ENCODE data around the gene CDC42EP1. TPM values are rescaled to one million over a fixed set of nuclear protein-coding genes. Genes with fewer than 3 reads are reported as not detected.

The CDC42EP1 gene
- total and polyA plus RNA-seq, 2 experiments from 2014 or later: 7.7 to 10.2 TPM

- no peak overlapping the region for H3K27ac Mint-ChIP-seq
- peak; percentile 80 for DNase-seq (ENCODE audit: low spot score)
- ATAC-seq: peak; percentile 65
- H3K4me2 ChIP-seq: peak overlapping the region; percentile 75
- H3K9me3 Mint-ChIP-seq: no peaks in the 10 kb centered on the region
- peaks cover 30% of the 10 kb centered on the region for H3K4me1 ChIP-seq (ENCODE audit: insufficient read depth)
- peaks cover 8% of the 10 kb centered on the region for H3K27me3 ChIP-seq (ENCODE audit: insufficient read depth)
- no peaks in the 10 kb centered on the region for H4K20me1 ChIP-seq (replicated peaks; ENCODE audit: insufficient read depth)
- H3F3A ChIP-seq (replicated peaks; ENCODE audit: low read depth): 0 out of 2 replicates have a peak, but pooled peaks cover 11% of the 10 kb centered on the region
- no peak overlapping the region; the same call in 2 of the 3 replicates for H3K4me3 Mint-ChIP-seq
- H3K4me3 ChIP-seq: 0 out of 2 replicates have a peak overlapping the region, but pooled peaks have one; percentile 30
- no peak for TF ChIP-seq CREB1 (CRISPR knock-in tag; IDR thresholded peaks at IDR 0.05; ENCODE audit: low read depth)
- no peak for TF ChIP-seq ETS1 (IDR thresholded peaks at IDR 0.05)
- no peak for TF ChIP-seq ZNF331 (CRISPR knock-in tag; IDR thresholded peaks at IDR 0.05; ENCODE audit: low read depth)
- TF ChIP-seq ZNF462 (CRISPR knock-in tag; IDR thresholded peaks at IDR 0.05): no peak
- TF ChIP-seq REST (IDR thresholded peaks at IDR 0.05; ENCODE audit: unreplicated experiment): no peak
- TF ChIP-seq JUNB (IDR thresholded peaks at IDR 0.05; ENCODE audit: unreplicated experiment): no peak
- no peak for TF ChIP-seq CTCF (conservative IDR thresholded peaks at IDR 0.05; ENCODE audit: low read depth in 2 of 2)
- TF ChIP-seq ZNF114 (CRISPR knock-in tag; IDR thresholded peaks at IDR 0.05): no peak
- no peak for TF ChIP-seq STAT1 (IDR thresholded peaks at IDR 0.05; ENCODE audit: unreplicated experiment)
- TF ChIP-seq NANOG (IDR thresholded peaks at IDR 0.05; ENCODE audit: borderline replicate concordance): no peak
- TF ChIP-seq POLR2AphosphoS5 (IDR thresholded peaks at IDR 0.05; ENCODE audit: low read depth): no peak
- peaks cover 32% of the 10 kb centered on the region for H3K27me3 Mint-ChIP-seq (ENCODE audit: insufficient read depth, low read depth, poor library complexity)
- H3K79me2 ChIP-seq (replicated peaks; ENCODE audit: insufficient read depth): no peaks in the 10 kb centered on the region
- no peaks in the 10 kb centered on the region for H3K36me3 ChIP-seq (ENCODE audit: insufficient read depth)
- no peaks in the 10 kb centered on the region for H3K36me3 Mint-ChIP-seq (ENCODE audit: low read depth)
- no peak overlapping the region for H2AFZ ChIP-seq
- no peaks in the 10 kb centered on the region for H3K9me2 ChIP-seq (ENCODE audit: insufficient read depth)
- H3K4me1 Mint-ChIP-seq: peaks cover 45% of the 10 kb centered on the region
- 0 out of 2 replicates have a peak overlapping the region, but pooled peaks have one; percentile 26 for H3K27ac ChIP-seq (ENCODE audit: low read depth)
Measured at GRCh38 chr22:37552524-37553163, 7.6 kb upstream of the CDC42EP1 start.
